Right atrium auricular region (tissue), 2 donors: ENCODE data around the gene SIRT6. TPM values are rescaled to one million over a fixed set of nuclear protein-coding genes. Genes with fewer than 3 reads are reported as not detected.

Experiments
- DNase-seq: peaks from one replicate; pipeline ENCODE4 v3.0.0-alpha.2; 2019; ENCODE audit warnings: low spot score
- H3K27ac ChIP-seq, 2 donors: fragments of 200-600 bp; sonication (generic); 1 replicate in 1 of 2; 2 replicates in 1 of 2; pipeline ENCODE4 v1.5.1; 2016 to 2019
- H3K27me3 ChIP-seq, 2 donors: fragments of 200-600 bp; sonication (generic); one replicate each; pipeline versions ENCODE4 v1.5.1 to v1.6.0; 2017 to 2019
- H3K36me3 ChIP-seq: fragments of 200-600 bp; sonication (generic); one replicate; pipeline ENCODE4 v1.5.1; 2016
- H3K4me1 ChIP-seq, 2 donors: fragments of 200-600 bp; sonication (generic); one replicate each; pipeline versions ENCODE4 v1.5.1 to v1.6.0; 2017 to 2019
- H3K4me3 ChIP-seq, 2 donors: fragments of 200-600 bp; sonication (generic); 1 replicate in 1 of 2; 2 replicates in 1 of 2; pipeline ENCODE4 v1.5.1; 2017 to 2019; ENCODE audit warnings: mild to moderate bottlenecking in 1 of 2, moderate library complexity in 1 of 2
- H3K9me3 ChIP-seq, 2 donors: fragments of 200-600 bp; sonication (generic); one replicate each; pipeline ENCODE4 v1.5.1; 2019
- CTCF ChIP-seq, 2 donors: fragments of 200-600 bp; sonication (generic); IDR thresholded peaks; one replicate each; pipeline ENCODE4 v1.5.1; 2019; ENCODE audit warnings: antibody characterized with exemption in 2 of 2
- total RNA-seq, 2 donors: library from RNA; depleted of rRNA; stranded (reverse); fragments of >200 nt; gene quantifications; one replicate each; pipeline ENCODE4 v1.1.0, GENCODE V29; 2016

SIRT6 gene
- total RNA-seq, 2 donors from 2014 or later = 10.9 to 15.9 TPM

- no peaks in the 10 kb centered on the region for H3K36me3 ChIP-seq
- no peak overlapping the region for H3K27ac ChIP-seq
- no peak overlapping the region for H3K4me3 ChIP-seq
- peaks cover 0 to 8% of the 10 kb centered on the region in 2 donors for H3K4me1 ChIP-seq
- TF ChIP-seq CTCF (IDR thresholded peaks at IDR 0.05) = no peak
- no peaks in the 10 kb centered on the region for H3K9me3 ChIP-seq
- no peak for DNase-seq
- H3K27me3 ChIP-seq = peaks cover 0 to under 1% of the 10 kb centered on the region in 2 donors
Observed at GRCh38 chr19:4187313-4188122, 5.2 kb upstream of the SIRT6 start.

DNA sequence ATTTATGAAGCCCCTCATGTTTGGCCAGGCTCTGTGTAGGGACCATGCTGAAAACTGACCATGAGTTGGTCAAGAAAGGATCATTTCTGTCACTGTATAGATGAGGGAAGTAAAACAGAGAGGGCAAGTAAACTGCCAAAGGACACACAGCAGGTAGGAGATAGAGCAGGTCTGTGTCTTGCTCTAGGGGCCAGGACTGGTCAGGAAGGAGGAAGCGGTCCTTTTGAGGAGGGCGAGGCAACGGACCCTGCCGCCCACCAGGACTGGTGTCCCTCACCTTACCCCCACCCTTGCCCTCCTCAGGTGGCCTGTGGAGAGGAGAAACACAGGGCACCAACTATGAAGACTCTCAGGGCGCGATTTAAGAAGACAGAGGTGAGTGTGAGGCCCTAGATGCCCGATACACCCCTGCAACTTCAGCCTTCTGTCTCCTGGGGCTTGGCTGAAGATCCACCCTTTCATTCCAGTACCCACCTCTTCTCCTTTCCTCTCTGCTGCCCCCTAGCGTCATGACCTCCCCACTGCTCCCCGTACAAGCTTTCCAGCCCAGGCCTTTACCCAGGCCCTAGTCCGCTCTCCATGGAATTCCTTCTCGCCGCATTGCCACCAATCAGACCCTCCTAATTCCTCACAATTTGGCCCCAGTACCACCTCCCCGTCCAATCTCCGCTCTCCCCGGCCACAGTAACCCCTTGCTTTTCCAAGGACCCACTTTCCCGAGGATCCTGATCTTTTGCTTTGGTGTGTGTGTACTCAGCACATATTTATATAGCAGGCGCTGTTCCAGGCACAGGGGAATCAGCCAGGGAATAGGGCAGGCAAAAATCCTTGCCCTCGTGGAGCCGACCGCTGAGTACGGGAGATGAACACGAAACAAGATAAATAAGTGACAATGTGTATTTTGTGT lies 4.0 kb upstream of the SIRT6 start:
- Histone ChIP-seq H3K4me3 (no peak overlapping the region), H3K27ac (no peak overlapping the region), H3K36me3 (no peaks in the 10 kb centered on the region), H3K4me1 (peaks cover 0 to 15% of the 10 kb centered on the region in 2 donors), H3K9me3 (no peaks in the 10 kb centered on the region), H3K27me3 (no peaks in the 10 kb centered on the region)
- peak; percentile 51 to 76 for TF ChIP-seq CTCF (IDR thresholded peaks at IDR 0.05)
- DNase-seq = peak; percentile 60

DNA sequence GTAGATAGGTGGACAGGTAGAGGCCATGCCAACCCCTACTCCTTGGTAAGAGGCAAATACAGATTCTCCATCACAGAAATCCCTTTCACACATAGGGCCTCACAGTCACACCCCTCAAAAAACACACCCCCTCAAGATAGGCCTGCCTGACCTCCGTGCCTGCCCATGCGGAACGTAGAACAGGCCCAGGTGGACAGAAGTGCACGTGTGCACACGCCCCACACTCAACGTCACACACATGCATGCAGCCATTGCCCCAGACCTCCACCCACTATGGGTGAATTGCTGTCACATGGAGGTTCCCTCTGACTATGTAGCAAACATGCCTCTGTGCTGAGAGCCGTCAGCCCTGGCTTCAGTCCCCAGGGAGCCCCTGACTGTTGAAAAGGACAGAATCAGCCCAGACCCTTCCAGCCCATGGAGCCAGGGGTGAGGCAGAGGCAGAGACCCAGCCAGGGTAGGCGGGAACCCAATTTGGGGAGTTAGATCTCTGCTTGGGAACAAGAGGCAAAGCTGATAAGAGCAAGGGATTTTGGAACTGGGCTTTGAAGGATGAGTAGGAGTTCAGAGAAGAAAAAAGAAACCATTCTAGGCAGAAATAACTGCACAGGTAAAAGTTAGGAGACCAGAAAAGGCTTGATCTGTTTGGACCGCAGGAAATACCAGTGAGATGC lies 3.2 kb upstream of the SIRT6 start:
- Histone ChIP-seq H3K27me3 (no peaks in the 10 kb centered on the region), H3K9me3 (no peaks in the 10 kb centered on the region), H3K4me3 (no peak overlapping the region), H3K27ac (no peak overlapping the region), H3K36me3 (no peaks in the 10 kb centered on the region), H3K4me1 (peaks cover 0 to 21% of the 10 kb centered on the region in 2 donors)
- TF ChIP-seq CTCF (IDR thresholded peaks at IDR 0.05) = no peak
- no peak for DNase-seq

GRCh38 chr19:4184718-4185352 lies 2.5 kb upstream of the SIRT6 start:
- no peaks in the 10 kb centered on the region for H3K9me3 ChIP-seq
- peaks cover 0 to 21% of the 10 kb centered on the region in 2 donors for H3K4me1 ChIP-seq
- DNase-seq = no peak
- no peak overlapping the region for H3K27ac ChIP-seq
- no peaks in the 10 kb centered on the region for H3K36me3 ChIP-seq
- TF ChIP-seq CTCF (IDR thresholded peaks at IDR 0.05) = no peak
- H3K27me3 ChIP-seq = no peaks in the 10 kb centered on the region
- no peak overlapping the region for H3K4me3 ChIP-seq

GRCh38 chr19:4183967-4184717 lies 1.8 kb upstream of the SIRT6 start:
- Histone ChIP-seq H3K36me3 (no peaks in the 10 kb centered on the region), H3K4me3 (no peak overlapping the region), H3K27me3 (no peaks in the 10 kb centered on the region), H3K4me1 (peaks cover 0 to 21% of the 10 kb centered on the region in 2 donors), H3K9me3 (no peaks in the 10 kb centered on the region), H3K27ac (no peak overlapping the region)
- no peak for TF ChIP-seq CTCF (IDR thresholded peaks at IDR 0.05)
- DNase-seq = no peak
